ENCODE measurements around the gene CANT1.

DNA sequence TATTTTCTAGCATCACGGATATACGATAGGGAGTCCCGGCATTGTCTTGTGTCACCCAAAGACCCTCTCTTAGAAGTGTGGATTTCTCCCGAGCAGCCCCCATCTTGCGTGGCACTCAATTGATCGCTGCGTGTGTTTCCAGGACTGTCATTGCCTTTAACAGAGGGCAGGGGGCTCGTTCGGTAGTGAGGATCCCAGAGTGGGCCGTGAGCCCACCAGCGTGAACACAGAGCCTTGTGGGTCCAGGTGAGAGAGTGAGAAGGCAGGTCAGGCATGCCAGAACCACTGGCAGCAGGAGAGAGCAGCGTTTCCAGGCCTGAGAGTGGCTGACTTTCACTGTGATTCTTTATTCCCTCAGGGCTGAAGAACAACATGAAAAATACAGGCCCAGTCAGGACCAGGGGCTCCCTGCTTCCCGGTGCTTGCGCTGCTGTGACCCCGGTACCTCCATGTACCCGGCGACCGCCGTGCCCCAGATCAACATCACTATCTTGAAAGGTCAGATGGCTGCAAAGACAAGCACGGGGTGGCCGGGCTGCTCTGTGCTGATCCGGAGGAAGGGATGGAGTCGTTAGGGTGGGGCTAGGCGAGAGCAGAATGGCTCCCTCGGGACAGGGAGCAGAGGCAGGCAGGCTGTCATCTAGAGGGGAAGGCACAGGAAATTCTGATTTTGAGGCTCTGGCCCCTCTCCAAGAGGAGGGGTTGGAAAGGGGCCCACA is 36.8 kb upstream of the CANT1 start:
- TF ChIP-seq, protein P1, sequence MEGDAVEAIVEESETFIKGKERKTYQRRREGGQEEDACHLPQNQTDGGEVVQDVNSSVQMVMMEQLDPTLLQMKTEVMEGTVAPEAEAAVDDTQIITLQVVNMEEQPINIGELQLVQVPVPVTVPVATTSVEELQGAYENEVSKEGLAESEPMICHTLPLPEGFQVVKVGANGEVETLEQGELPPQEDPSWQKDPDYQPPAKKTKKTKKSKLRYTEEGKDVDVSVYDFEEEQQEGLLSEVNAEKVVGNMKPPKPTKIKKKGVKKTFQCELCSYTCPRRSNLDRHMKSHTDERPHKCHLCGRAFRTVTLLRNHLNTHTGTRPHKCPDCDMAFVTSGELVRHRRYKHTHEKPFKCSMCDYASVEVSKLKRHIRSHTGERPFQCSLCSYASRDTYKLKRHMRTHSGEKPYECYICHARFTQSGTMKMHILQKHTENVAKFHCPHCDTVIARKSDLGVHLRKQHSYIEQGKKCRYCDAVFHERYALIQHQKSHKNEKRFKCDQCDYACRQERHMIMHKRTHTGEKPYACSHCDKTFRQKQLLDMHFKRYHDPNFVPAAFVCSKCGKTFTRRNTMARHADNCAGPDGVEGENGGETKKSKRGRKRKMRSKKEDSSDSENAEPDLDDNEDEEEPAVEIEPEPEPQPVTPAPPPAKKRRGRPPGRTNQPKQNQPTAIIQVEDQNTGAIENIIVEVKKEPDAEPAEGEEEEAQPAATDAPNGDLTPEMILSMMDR (IDR thresholded peaks at IDR 0.05), result peak; percentile 70
- no peak for TF ChIP-seq ZFX (IDR thresholded peaks at IDR 0.05; ENCODE audit: borderline replicate concordance)

Measured in 22Rv1 (cell line).